GM20000 (cell line): ENCODE results near the gene RBM44.

Experiments
- DNase-seq: peaks from one replicate; pipeline ENCODE4 v3.0.0; 2012; ENCODE audit warnings: low spot score
- TF ChIP-seq, protein P1 (sequence below): IDR thresholded peaks from 2 replicates; pipeline ENCODE4 v1.5.1; 2012; ENCODE audit warnings: mild to moderate bottlenecking, control low read depth; ENCODE audit errors: extremely low read depth, missing control alignments

RBM44 gene

GRCh38 chr2:237869343-237870102 is 70.9 kb downstream of the RBM44 start:
- TF ChIP-seq, protein P1, sequence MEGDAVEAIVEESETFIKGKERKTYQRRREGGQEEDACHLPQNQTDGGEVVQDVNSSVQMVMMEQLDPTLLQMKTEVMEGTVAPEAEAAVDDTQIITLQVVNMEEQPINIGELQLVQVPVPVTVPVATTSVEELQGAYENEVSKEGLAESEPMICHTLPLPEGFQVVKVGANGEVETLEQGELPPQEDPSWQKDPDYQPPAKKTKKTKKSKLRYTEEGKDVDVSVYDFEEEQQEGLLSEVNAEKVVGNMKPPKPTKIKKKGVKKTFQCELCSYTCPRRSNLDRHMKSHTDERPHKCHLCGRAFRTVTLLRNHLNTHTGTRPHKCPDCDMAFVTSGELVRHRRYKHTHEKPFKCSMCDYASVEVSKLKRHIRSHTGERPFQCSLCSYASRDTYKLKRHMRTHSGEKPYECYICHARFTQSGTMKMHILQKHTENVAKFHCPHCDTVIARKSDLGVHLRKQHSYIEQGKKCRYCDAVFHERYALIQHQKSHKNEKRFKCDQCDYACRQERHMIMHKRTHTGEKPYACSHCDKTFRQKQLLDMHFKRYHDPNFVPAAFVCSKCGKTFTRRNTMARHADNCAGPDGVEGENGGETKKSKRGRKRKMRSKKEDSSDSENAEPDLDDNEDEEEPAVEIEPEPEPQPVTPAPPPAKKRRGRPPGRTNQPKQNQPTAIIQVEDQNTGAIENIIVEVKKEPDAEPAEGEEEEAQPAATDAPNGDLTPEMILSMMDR = no peak

DNA sequence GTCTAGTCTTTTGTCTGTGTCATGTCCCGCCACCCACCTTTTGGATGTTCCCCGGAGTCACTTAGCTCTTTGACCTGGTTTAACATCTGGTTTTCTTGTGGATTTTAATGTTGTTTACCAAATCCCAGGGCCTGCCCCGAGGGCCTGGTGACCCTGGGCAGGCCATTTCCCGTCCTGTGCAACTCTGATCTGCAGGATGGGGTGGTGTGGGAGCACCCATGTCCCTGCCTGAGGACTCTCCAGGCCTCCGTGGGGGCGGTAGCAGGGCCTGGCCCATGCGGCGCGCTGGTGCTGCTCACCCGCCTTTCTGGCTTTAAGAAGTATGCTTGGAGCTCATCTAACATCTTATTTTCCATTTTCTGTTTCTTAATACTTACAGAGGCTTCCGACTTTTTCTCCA is 71.5 kb downstream of the RBM44 start:
- TF ChIP-seq, protein P1 = no peak
- DNase-seq = no peak

More at GRCh38 chr2:237869343-237870102, 70.9 kb downstream of the RBM44 start:
- no peak for DNase-seq

- DNase-seq = peak; percentile 29
- TF ChIP-seq, protein P1 = no peak
Measured at GRCh38 chr2:237870754-237871651, 72.4 kb downstream of the RBM44 start.

DNA sequence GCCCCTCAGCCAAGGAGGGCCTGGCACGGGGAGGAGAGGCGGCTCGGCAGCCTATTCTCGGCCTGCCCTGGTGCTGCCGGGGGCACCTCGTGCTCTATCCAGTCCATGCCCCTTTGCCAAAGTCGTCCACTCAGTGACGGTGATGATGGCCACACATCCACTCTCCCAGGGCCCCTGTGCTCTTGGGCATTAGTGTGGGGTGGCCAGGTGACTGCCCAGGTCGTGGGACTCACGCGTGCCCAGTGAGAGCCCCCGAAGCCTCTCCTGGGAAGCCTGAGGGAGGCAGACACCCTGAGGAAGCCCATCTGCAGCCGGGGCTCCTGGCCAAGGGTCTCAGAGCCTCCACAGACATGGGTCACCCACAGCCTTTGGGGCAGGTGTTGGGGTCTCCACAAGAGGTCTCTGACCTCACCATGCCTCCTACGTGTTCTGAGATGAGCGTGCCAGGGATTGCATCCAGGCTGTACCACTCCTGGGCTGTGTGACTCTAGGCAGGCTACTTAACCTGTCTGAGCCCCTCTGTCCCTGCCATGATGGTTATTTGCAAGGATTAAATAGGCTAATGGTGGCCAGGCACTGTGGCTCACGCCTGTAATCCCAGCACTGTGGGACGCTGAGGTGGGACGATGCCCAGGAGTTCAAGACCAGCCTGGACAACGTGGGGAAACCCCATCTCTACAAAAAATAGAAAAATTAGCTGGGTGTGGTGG is 73.8 kb downstream of the RBM44 start:
- DNase-seq = no peak
- TF ChIP-seq, protein P1 = no peak

DNA sequence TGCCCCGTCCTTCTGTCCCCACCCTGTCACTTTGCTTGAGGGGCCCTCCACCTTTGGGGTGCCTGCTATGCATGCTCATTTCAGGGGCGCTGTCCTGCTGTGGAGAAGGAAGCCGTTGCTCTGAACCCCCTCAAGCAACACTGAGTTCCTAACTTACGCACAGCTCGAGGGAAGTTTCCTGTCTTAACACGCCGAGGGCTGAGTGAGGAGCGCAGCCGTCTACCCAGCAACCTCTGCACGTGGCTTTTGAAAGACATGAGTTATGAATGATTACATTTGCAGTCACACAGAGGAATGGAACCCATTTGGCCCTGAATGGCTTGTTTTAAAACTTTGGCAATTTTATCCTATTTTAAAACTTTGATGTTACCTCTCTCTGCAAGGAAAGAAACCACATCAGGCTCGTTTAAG is 74.8 kb downstream of the RBM44 start:
- TF ChIP-seq, protein P1 = no peak
- DNase-seq = peak; percentile 42

DNA sequence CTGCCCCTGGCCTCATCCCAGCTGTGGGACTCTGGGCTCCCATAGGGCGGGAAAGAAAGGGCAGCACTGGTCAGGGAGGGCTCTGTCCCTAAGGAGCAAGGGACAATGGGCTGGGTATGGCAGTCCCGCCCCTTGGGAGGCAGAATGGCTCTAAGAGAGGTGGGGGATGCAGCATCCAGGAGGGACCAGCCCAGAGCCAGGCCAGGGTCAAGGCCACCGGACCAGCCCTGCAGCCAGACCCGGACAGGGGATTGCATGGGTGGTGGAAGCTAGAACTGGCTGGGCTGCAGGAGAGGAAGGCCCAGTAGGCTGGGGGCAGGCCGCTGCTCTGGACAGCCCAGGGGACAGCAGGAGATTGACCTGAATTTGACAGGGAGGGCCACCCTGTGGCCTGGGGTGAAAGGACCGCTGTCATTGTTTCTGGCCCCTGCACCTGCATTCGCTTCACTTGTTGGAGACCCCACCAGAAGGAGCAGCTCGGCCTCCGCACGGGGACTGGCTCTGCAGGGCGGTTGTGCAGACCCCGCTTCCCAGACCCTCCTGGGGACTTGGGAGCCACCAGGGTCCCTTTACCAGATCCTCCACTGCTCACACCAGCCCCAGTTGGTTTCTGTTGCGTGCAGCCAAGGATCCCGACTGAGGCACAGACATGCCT is 75.4 kb downstream of the RBM44 start:
- TF ChIP-seq, protein P1 = no peak
- peak; percentile 10 for DNase-seq
